Hepatocyte (in vitro differentiated cells): Measurements from ENCODE around the gene IL20. TPM values are rescaled to one million over a fixed set of nuclear protein-coding genes. Genes with fewer than 3 reads are reported as not detected.

Source experiments
- DNase-seq: peaks from one replicate; pipeline ENCODE4 v3.0.0-alpha.2; 2016; ENCODE audit warnings: low spot score
- H2AFZ ChIP-seq: fragments of 200-600 bp; sonication (generic); 2 replicates; pipeline ENCODE4 v1.6.0; 2016; ENCODE audit warnings: antibody characterized with exemption, mild to moderate bottlenecking
- H3K27ac ChIP-seq: fragments of 200-600 bp; sonication (generic); 2 replicates; pipeline ENCODE4 v1.5.1; 2016; ENCODE audit warnings: mild to moderate bottlenecking
- H3K27me3 ChIP-seq: fragments of 200-600 bp; sonication (generic); 2 replicates; pipeline ENCODE4 v1.6.1; 2016
- H3K36me3 ChIP-seq: fragments of 200-600 bp; sonication (generic); replicated peaks from 2 replicates; pipeline ENCODE4 v1.5.1; 2016; ENCODE audit warnings: low read depth; ENCODE audit not compliant: insufficient read depth
- H3K4me1 ChIP-seq: fragments of 200-600 bp; sonication (generic); 2 replicates; pipeline ENCODE4 v1.5.1; 2016; ENCODE audit warnings: mild to moderate bottlenecking, moderate library complexity; ENCODE audit not compliant: insufficient read depth
- H3K4me2 ChIP-seq: fragments of 200-600 bp; sonication (generic); 2 replicates; pipeline ENCODE4 v1.6.0; 2016
- H3K4me3 ChIP-seq: fragments of 200-600 bp; sonication (generic); 2 replicates; pipeline ENCODE4 v1.5.1; 2016; ENCODE audit warnings: mild to moderate bottlenecking
- H3K79me2 ChIP-seq: fragments of 200-600 bp; sonication (generic); 2 replicates; pipeline ENCODE4 v1.6.0; 2017; ENCODE audit warnings: mild to moderate bottlenecking
- H3K9me2 ChIP-seq: fragments of 200-600 bp; sonication (generic); replicated peaks from 2 replicates; pipeline ENCODE4 v1.6.0; 2017; ENCODE audit warnings: mild to moderate bottlenecking; ENCODE audit not compliant: insufficient read depth
- H3K9me3 ChIP-seq: fragments of 200-600 bp; sonication (generic); 2 replicates; pipeline ENCODE4 v1.5.1; 2016; ENCODE audit warnings: low read depth, mild to moderate bottlenecking
- H4K20me1 ChIP-seq: fragments of 200-600 bp; sonication (generic); 2 replicates; pipeline ENCODE4 v1.6.0; 2016; ENCODE audit warnings: mild to moderate bottlenecking; ENCODE audit not compliant: insufficient read depth, poor library complexity, severe bottlenecking
- EZH2 ChIP-seq: fragments of 200-600 bp; sonication (generic); IDR thresholded peaks from 2 replicates; pipeline ENCODE4 v1.6.1; 2016; ENCODE audit warnings: antibody characterized with exemption, mild to moderate bottlenecking, borderline replicate concordance
- EZH2phosphoT487 ChIP-seq: fragments of 200-600 bp; sonication (generic); IDR thresholded peaks from one replicate; pipeline ENCODE4 v1.6.1; 2018; ENCODE audit warnings: antibody characterized with exemption, mild to moderate bottlenecking, low read depth, moderate library complexity; ENCODE audit not compliant: unreplicated experiment, severe bottlenecking
- WGBS: methylation state at CpG from one replicate; pipeline ENCODE4 v1.1.6; 2016; ENCODE audit warnings: low lambda C conversion rate; ENCODE audit errors: missing lambda C conversion rate; 5-methylcytosine and 5-hydroxymethylcytosine counted together
- polyA plus RNA-seq: library from polyadenylated mRNA; unstranded; fragments of >200 nt; fragmentation: Nextera tagmentation; extraction: Ambion mirVana; gene quantifications from 2 replicates; pipeline ENCODE4 v1.2.1, GENCODE V29; 2016
- total RNA-seq: library from RNA; depleted of rRNA; stranded (reverse); fragments of >200 nt; gene quantifications from 2 replicates; pipeline ENCODE4 v1.2.3, GENCODE V29; 2014
- TF ChIP-seq, protein P1 (sequence below): fragments of 200-600 bp; sonication (generic); IDR thresholded peaks from 2 replicates; pipeline ENCODE4 v1.5.1; 2016; ENCODE audit warnings: antibody characterized with exemption, mild to moderate bottlenecking; ENCODE audit not compliant: poor library complexity

Gene IL20
- total and polyA plus RNA-seq, 2 experiments from 2014 or later = not detected

DNA sequence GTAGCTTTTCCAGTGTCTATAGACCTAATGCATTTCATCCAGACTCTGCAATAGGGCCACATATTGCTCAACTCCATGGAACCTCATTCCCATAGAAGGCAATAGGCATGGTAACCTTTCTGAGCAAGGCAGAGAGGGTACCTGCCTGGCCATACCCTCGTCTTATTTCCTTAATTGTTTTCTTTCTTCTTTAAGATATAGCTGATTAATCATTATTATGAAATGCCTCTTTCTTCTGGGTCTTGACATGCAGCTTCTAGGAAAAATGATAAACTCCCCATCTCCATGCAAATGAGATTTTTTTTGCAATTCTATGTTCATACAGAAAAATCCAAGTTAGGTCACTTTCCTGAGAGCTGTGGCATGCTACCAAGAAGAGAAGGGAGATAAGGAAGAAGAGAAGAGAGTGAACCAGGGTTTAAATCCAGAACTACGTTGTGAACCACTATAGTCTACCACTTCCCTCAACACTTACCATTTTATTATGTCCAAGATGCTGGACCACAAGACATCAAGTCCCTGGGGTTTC lies 33.0 kb upstream of the IL20 start:
- WGBS = 84% methylated on average over 2 of the region's 2 CpGs
- H3K4me1 ChIP-seq = no peaks in the 10 kb centered on the region

DNA sequence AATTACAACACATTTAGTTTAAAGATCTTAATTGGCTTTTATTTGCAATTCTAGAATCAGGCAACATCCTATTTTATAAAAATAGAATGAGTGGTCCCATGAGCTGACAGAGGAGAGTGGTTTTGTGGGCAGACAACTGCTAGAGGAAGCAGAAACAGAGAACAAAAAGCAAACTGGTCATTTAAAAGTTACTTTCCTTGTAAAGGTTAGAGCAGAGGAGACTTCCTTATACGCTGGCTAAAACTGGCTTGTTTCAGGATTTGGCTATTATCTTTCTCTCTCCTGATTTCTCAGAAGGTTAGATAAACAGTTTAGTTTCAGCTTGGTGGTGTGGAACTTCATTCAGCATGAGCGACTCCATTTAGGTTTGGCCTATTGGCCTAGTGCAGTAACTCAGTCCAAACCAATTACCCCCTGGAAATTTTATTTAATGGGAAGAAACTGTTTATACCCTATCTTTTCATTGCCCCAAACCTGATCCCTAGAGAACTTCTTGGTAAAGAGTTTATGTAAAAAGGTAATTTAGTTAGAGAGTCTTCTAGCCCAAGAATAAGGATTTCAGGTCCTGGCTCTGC lies 32.2 kb upstream of the IL20 start:
- TF ChIP-seq, protein P1, sequence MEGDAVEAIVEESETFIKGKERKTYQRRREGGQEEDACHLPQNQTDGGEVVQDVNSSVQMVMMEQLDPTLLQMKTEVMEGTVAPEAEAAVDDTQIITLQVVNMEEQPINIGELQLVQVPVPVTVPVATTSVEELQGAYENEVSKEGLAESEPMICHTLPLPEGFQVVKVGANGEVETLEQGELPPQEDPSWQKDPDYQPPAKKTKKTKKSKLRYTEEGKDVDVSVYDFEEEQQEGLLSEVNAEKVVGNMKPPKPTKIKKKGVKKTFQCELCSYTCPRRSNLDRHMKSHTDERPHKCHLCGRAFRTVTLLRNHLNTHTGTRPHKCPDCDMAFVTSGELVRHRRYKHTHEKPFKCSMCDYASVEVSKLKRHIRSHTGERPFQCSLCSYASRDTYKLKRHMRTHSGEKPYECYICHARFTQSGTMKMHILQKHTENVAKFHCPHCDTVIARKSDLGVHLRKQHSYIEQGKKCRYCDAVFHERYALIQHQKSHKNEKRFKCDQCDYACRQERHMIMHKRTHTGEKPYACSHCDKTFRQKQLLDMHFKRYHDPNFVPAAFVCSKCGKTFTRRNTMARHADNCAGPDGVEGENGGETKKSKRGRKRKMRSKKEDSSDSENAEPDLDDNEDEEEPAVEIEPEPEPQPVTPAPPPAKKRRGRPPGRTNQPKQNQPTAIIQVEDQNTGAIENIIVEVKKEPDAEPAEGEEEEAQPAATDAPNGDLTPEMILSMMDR = no peak
- TF ChIP-seq EZH2 (no peak), EZH2phosphoT487 (no peak)
- no peak overlapping the region for H3K4me3 ChIP-seq
- no peaks in the 10 kb centered on the region for H3K36me3 ChIP-seq
- no peaks in the 10 kb centered on the region for H3K9me2 ChIP-seq
- WGBS = 67% methylated on average over 2 of the region's 2 CpGs
- no peak overlapping the region for H3K4me2 ChIP-seq
- H3K27me3 ChIP-seq = no peaks in the 10 kb centered on the region
- no peaks in the 10 kb centered on the region for H3K79me2 ChIP-seq
- DNase-seq = no peak
- H3K9me3 ChIP-seq = no peaks in the 10 kb centered on the region
- H4K20me1 ChIP-seq = no peaks in the 10 kb centered on the region
- H2AFZ ChIP-seq = no peak overlapping the region
- peak overlapping the region; percentile 14 for H3K27ac ChIP-seq
- no peaks in the 10 kb centered on the region for H3K4me1 ChIP-seq

More for the DNA sequence above, 33.0 kb upstream of the IL20 start:
- no peak overlapping the region for H3K27ac ChIP-seq
- H3K9me2 ChIP-seq = no peaks in the 10 kb centered on the region
- no peaks in the 10 kb centered on the region for H4K20me1 ChIP-seq
- H2AFZ ChIP-seq = no peak overlapping the region
- no peak overlapping the region for H3K4me3 ChIP-seq
- H3K9me3 ChIP-seq = no peaks in the 10 kb centered on the region
- no peaks in the 10 kb centered on the region for H3K27me3 ChIP-seq
- no peak for DNase-seq
- no peaks in the 10 kb centered on the region for H3K79me2 ChIP-seq
- no peaks in the 10 kb centered on the region for H3K36me3 ChIP-seq
- TF ChIP-seq, protein P1 = no peak
- TF ChIP-seq EZH2 = no peak
- TF ChIP-seq EZH2phosphoT487 = no peak
- H3K4me2 ChIP-seq = no peak overlapping the region

DNA sequence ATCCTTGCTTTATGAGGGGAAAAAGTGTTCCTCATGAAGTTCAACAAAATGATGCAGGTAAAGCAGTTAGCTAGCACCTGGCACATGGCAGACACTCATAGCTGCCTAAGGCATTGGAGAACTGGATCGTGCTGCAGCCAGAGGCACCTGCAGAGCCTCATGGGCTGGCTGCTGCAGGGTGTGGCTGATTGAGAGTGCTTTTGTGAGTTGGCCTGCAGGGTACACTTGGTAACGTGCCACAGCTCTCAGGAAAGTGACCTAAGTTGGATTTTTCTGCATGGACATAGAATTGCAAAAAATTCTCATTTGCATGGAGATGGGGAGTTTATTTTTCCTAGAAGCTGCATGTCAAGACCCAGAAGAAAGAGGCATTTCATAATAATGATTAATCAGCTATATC lies 31.6 kb upstream of the IL20 start:
- no peak overlapping the region for H3K4me2 ChIP-seq
- no peaks in the 10 kb centered on the region for H3K9me2 ChIP-seq
- no peaks in the 10 kb centered on the region for H3K27me3 ChIP-seq
- no peaks in the 10 kb centered on the region for H3K4me1 ChIP-seq
- no peak overlapping the region for H3K4me3 ChIP-seq
- DNase-seq = no peak
- 58% methylated on average over 2 of the region's 2 CpGs for WGBS
- H4K20me1 ChIP-seq = no peaks in the 10 kb centered on the region
- no peaks in the 10 kb centered on the region for H3K9me3 ChIP-seq
- H3K36me3 ChIP-seq = no peaks in the 10 kb centered on the region
- H2AFZ ChIP-seq = no peak overlapping the region
- H3K27ac ChIP-seq = no peak overlapping the region
- no peaks in the 10 kb centered on the region for H3K79me2 ChIP-seq
- TF ChIP-seq, protein P1 = no peak
- TF ChIP-seq EZH2 (no peak), EZH2phosphoT487 (no peak)
